NCI-H1105 (cell line): ENCODE data around the gene PRKCZ.

ENCODE experiments used
- DNase-seq: peaks from one replicate; lab custom pipeline; 2025; lab: John Stamatoyannopoulos, UW

Gene PRKCZ

DNA sequence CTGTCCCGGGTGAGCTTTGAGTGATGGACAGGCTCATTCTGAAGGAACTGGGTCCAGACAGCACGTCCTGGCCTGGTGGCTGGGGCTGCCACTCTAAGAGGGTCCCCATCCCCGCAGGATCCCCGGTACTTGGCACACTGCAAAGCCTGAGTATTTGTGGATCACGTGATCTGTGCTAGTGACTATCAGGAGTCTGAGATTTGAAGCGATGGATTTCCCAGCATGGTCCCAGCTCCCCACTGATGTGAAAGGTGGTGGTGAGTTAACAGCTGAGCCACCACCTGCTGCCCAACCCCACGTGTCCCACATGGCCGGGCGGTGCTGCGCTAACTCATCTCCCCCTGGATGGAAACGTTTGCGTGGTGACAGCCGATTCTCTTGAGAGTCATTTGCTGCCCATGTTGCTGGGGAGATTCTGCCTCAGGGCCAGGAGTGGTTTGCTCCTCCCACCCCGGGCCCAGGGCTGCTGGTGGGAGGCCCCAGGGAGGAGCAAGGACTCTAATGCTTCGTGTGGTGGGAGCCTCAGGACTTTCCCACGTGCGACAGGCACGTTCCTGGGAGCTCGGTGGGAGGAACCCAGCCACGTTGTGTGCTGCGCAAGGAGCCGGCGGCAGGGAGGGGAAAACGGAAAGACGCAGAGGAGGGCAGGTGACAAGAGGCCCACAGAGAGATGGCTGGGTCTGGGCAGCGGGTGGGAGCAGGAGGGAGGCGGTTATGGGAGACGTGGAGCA lies 129.2 kb downstream of the PRKCZ start:
- DNase-seq, result no peak

DNA sequence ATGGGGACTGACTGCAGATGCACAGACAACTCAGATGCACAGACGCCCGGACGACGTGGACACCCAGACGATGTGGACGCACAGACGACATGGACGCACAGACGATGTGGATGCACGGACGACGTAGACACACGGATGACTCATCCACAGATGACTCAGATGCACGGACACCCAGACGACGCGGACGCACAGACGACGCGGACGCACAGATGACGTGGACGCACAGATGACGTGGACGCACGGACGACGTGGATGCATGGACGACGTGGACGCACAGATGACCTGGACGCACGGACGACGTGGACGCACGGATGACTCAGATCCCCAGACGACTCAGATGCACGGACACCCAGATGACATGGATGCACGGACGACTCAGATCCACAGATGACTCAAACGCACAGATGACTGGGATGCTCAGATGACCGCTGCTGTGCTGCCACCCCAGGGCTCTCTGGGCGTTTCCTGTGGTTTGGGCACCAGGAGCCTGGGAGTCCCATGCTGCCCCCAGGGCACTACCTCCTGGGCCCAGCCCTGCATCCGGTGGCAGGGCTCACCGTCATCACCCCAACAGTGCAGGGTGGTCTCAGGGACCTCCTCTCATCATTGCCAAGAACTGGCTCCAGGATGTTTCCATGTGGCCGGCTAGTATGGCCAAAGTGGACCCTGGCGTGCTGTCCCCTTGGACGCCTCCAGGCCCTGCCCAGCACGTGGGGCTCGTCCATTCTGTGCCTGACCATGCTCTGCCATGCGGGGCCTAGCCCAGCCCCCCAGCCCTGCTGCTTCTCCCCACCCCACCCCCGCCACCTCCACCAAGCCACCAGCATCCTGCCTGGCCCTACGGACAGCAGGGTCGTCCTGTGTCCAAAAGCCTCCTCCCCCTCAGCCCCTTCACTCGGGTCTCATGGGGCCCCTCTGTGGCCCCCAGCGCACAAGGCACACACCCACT lies 130.4 kb downstream of the PRKCZ start:
- DNase-seq, result no peak

DNA sequence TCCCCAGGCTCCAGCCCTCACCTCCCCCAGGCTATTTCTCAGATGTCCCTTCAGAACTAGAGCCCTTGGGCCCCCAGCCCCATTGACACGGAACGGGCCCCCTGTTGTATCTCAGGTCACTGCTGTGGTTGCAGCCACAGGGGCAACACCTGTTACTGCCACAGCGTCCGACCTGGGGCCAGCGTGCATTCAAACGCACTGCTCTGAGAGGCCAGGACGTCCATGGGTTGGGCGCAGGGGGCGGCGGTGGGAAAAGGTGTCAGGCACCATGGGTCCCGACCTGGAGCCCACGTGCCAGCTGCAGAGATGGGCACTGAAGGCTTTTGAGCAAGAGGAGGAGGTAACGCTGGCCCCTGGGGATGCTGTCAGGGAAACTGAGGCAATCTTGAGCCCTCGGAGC lies 131.1 kb downstream of the PRKCZ start:
- DNase-seq, result no peak

DNA sequence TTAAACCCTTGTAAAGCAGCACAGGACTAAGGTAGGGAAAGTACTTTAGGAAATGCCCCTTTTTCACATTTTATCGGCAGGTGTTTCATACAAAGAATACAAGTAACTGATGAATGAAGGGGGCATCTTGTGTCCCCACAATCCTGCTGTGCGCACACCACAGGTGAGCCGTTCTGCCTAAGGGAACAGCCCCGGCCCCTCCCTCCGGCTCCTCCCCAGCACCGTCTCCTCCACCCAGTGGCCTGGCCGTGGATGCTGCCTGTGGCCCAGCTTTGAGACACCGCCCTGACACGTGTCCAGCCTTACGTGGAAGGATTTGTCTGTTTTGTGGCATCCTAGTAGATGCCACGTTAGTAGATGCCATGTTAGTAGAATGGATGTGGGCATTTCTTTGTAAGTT lies 131.5 kb downstream of the PRKCZ start:
- DNase-seq, result no peak

DNA sequence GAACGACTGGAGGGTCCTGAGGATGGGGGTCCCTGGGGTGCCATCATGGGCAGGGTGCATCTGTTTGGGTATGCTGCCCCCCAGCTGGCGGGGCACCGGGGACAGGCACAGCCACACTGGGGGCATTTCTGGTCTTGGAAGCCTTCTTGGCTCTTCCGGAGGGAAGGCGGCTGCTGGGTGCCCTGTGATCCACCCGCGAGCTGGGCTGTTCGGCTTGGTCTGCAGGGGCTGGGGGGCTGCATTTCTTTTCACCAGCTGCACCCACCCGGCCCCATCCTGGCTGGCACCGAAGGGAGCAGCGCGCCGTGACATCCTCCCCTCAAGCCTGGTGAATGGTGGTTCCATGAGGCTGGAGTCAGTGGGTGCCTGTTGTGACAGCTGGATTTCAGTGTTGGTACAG lies 132.2 kb downstream of the PRKCZ start:
- DNase-seq, result no peak

DNA sequence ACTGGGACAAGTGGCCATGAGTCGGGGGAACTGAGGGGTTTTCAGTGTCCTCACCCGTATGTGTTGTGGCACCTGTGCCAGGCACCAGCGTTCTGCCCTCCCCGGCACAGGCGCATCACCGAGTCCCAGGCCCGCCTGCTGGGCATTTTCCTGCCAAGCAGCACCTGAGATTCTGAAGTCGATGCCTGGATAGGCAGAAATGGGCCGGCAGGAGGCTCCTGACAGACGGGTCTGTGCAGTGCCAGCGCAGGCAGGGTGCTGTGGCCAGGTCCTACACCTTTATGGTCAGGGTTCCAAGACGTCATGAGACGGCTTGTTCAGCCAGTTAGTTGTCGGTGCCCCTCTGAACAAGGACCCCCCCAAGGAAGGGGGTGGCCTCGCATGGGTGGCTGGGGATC lies 133.7 kb downstream of the PRKCZ start:
- no peak for DNase-seq

DNA sequence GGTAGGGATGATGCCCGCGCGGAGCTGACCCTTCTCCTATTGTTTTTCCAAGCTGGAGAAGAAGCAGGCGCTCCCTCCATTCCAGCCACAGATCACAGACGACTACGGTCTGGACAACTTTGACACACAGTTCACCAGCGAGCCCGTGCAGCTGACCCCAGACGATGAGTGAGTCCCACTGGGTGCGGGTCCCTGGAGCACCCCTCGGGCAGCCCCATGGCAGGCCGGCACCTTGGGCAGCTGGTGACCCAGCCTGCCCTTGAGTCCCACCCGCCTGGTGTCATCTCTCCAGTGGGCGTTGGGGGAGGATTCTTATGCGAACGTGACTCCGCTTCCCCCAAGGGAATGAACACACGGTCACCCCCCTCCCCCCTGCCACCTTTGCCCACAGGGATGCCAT lies 134.3 kb downstream of the PRKCZ start:
- no peak for DNase-seq

DNA sequence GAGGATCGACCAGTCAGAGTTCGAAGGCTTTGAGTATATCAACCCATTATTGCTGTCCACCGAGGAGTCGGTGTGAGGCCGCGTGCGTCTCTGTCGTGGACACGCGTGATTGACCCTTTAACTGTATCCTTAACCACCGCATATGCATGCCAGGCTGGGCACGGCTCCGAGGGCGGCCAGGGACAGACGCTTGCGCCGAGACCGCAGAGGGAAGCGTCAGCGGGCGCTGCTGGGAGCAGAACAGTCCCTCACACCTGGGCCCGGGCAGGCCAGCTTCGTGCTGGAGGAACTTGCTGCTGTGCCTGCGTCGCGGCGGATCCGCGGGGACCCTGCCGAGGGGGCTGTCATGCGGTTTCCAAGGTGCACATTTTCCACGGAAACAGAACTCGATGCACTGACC lies 134.7 kb downstream of the PRKCZ start:
- DNase-seq, result no peak

DNA sequence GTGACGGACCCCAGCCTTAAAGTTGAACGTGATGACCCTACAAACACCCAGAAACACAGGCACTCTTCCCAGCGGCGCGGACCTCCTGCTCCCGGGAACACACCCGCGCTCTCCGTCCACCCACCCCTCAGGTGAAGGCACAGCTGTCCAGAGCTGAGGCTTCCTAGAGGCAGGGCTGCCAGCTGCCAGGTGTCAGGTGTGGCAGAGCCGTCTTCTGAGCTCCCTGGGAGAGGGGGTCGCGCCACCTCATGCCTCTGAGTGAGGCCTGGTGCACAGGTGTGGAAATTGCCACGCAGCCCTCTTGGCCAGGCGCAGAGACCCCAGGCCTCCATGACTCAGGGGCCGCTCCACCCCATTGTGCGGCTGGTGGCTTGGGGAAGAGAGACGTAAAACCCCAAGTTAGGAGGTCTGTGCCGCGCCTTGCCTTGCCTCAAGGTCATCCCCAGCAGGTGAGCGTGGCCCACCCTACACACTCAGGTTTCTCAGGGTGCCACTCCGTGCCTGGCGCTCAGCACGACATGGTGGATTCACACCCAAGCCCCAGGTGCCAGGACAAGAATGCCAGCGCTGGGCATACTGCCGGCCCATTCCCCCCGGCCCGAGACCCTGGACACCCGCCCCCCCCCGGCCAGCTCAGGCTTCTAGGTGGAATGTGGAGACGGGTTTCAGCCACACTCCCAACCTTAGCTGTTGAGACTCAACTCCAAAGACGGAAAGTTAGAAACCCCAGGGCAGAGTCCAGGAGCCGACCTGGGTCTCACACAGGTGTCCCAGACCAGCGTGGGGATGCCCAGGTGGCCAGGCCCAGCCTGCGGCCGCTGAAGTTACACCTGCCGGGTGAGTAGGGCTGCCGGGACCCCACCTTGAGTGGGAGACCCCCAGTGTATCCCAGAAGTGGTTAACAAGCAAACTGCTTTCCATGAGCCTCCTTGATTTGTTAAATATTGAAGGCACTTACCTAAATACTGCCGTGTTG lies 136.0 kb downstream of the PRKCZ start:
- DNase-seq, result no peak

DNA sequence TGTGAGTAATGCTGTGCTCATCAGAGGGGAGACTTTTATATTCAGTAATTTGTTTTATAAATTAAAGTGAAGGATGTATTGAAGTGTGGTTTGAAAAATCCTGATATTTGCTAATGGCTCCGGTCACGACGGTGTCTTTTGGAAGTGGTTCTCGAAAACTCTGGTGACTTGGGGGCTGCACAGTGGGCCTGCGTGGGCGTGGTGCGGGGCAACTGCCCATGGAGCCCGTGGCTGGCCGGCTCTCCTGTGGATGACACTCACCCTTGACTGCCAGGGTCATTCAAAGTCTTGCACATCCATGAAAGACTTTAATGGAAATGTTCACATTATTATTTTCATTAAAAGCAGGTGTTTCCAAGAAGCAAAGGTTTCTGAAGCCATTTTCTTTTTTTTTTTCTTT lies 136.7 kb downstream of the PRKCZ start:
- no peak for DNase-seq

DNA sequence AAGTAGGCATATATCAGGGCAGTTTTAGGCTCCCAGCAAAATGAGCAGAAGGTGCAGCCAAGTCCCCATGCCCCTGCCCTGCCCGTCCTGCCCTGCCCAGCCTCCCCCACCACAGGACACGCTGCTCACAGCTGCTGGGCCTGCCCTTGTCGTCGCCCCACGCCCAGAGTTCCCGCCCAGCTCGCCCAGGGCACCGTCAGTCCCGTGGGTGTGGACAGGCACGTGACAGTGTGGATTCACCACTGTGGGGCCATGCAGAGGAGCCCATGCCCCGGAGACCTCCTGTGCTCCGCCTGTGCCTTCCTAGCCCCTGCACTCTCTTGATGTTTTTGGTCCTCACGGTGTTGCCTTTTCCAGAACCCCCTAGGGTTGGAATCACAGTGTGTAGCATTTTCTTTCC lies 137.4 kb downstream of the PRKCZ start:
- no peak for DNase-seq

DNA sequence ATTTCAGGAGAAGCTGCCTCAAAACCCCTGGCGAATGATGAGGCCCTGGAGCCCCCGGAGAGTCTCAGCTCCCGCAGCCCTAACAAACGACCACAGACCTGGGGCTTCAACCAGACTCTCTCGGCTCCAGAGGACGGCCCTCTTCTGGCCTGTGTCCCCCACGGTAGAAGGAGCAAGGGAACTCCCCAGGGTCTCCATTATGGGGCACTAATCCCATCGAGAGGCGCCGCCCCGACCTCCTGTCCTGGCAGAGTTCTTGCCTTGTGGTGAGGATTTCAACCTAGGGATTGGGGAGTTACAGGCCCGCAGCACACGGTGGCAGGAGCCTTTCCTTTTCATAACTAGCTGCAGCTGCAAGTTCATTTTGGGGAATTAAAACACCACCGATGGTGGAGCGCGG lies 138.1 kb downstream of the PRKCZ start:
- no peak for DNase-seq

DNA sequence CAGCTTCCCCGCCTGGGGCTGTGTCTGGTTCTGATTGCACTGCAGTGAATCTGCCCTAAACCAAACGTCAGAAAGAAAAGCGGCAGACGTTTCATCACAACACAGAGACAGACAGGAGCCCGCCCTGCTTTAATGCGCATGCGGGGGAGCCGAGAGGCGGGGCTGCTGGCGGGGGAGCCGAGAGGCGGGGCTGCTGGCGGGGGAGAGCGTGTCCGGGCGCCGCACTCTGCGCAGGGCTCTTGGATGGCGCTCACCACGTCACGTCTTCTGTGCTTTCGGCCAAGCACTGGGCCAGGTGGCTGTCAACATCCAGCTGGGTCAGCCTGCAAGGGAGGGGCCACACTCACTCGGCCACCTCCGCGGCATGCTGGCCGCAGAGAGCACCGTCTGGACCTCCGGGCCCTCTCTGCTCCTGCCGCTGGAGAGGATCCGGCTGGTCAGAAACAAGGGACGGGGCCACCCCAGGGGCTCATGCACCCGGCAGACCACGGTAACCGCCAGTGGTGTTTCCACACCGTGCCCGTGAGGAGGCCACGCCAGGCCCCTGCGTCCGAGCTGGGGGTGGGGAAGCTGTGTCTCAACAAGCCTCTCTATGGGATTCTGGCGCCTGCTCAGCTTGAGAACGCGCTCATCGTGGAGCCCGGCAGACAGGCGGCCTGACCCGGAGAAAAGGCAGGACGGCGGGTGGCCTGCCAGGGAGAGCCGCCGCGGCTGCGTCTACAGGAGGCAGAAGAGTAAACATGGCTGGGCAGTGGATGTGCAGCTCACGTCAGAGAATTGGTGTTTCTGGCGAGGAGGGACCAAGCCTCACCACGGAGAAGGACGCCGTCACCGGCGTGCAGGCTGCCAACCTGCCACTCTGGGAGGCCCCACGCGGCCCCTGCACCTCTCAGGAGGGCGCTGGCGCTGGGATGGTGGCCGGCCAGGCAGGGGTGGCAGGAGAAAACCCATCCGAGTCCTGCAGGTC lies 139.5 kb downstream of the PRKCZ start:
- DNase-seq, result peak; percentile 89

DNA sequence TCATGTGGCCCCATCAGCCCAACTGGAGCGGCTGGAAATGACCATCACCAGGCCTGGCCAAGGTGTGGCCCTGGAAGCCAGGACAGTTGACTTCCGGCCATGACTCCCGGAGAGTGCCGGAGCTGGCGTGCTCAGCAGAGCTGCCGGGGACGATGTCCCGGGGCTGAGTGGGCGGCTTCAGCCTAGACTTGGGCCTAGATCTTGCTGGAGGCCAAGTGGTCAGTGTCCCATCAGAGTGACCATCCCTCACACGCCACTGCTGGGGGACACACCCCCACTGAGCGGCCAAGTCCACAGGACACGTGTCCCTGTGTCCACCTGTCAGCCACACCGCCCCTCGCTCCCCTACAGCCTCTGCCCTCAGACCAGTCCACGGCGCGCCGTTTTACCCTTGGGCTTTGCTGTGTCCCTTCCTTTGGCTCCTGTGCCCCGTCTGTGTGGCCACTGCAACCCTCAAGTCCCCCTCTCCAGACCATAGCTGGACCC lies 140.3 kb downstream of the PRKCZ start:
- DNase-seq, result no peak

DNA sequence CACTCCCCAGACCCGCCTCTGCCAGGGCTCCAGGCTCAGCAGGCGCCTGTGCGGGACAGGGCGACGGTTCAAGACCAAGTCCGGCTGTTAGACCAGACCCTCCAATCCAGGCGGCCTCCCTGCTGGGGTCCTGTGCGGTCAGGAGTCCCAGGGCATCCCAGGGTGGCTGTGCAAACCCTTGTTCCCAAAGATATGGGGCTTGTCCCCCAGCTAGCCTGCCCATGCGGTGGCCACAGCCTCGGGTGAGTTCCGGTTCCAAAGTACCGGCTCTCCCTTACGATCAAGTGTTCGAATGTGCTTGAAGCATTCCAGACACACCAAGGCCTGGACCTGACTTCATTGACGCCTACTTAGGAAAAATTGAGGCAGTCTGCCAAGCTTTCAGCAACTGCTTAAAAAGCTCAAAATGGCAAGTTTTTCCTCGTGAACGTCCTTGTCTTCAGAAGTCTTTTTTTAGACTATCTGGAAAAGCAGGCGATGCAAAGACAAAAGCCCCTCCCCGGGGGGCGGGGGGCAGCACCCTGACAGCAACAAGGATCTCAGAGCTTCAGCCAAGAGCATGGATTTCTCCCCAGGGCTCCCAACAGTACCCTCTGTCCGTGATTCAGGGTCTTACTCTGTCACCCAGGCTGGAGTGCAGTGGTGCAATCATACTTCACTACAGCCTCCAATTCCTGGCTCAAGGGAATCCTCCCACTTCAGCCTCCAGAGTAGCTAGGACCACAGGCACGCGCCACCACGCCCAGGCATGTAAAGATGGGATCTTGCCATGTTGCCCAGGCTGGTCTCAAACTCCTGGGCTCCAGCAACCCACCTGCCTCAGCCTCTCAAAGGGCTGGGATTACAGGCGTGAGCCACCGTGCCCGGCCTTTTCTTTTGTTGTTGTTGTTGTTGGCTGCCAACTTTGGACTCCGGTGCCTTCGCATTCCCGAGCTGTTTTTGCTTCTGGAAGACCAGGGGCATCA lies 142.1 kb downstream of the PRKCZ start:
- DNase-seq, result no peak

DNA sequence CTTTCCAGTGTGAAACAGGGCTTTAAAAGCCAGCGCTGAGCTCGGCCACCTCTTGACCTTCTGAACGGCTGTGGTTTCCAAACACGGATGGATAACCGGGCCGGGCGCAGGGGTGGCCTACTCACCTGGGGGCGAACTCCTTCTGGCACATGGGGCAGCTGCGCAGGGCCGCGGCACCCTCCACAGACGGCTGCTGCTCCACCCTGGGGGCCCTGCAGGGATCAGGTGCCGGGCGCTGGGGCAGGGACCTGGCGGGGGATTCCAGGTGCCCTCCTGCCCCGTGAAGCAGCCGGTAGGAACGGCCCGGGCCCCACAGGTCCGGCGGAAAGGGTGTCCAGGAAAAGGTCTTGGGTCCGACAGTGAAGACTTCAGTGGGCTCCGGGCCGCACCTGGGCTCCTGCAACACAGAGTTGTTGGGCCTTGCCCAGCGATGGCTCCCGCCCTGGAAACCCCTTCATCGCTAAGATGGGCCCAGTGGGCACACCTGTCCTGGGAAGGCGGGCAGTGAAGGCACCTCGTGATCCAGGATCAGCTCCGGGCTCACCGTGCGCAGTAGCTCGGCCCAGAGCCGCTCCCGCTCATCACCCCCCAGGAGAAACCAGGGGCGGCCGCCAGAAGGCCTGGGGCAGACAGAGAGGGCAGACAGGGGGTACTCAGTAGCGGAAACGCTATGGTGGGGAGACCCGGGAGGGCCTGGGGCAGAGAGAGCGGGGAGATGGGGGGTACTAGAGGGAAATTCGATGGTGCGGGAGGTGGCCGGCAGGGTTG lies 143.5 kb downstream of the PRKCZ start:
- peak; percentile 4 for DNase-seq

DNA sequence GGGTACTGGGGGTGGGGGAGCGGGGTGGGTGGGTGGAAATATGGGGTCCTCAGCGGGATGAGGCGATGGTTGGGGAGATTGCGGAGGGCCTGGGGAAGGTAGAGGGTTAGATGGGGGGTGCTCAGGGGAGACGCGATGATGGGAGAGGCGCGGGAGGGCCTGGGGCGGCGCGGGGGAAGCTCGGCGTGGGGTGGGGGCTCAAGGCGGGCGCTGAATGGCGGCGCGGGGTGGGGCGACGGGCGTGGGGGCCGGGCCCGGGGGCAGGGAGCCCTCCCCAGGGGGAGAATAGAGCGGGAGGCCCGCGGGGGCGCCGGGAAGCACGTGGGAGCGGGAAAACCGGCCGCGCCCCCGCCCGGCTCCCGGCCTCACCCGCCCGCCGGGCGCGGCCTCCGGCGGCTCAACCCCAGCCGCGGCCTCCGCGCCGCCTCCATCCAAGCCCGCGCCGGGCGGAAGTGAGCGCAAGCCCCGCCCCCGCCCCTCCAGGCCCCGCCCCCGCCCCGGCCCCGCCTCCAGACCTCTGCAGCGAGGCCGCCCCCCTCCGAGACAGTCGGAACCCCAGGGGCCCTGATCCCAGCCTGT lies 144.2 kb downstream of the PRKCZ start, which contains the start of gene FAAP20:
Gene FAAP20 (minus strand): TSS at position 454 of the 579 bp plus-strand sequence. CDS start 23 bp downstream, at position 431.
- peak; percentile 50 for DNase-seq
